Stimulated activated CD4-positive, alpha-beta T cell treated with anti-CD3 and anti-CD28 coated beads, Interleukin-4, amount 100 ng/mL, for 48 hours (primary cell): ENCODE data around the gene GOLGA3.

Experiments
- DNase-seq, 2 donors: peaks; one replicate each; pipeline ENCODE4 v3.0.0-alpha.2; 2020; ENCODE audit warnings: low read depth in 2 of 2

GOLGA3 gene

DNA sequence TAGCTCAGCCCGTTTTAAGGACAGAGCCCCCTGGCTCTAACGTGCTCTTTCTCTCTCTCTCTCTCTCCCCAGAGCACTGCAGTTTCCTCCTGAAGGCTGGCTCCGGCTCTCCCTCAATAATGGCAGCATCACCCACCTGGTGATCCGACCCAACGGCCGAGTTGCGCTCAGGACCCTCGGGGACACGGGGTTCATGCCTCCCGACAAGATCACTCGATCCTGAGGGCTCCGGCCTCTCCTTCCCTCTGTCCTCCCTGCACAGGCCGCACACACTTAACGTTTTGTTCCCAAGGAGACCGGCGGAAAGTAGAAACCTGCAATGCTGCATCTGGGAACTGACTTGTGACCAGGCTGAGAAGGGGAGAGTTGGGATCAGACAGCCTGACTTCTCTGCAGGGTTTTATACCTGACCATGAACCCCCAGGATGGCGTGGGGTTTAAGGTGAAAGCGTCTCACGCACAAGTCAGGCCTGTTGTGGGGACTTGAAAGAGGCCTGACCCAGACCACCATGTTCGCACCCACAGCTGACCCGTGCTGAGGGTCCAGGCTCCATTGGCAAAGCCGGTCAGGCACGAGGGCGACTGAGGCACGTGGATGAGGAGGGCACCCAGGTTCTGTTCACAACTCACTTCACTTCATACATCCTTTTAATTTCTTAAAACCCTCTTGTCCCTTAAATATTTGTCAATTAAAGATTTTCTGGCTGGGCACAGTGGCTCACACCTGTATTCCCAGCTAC is 107.9 kb downstream of the GOLGA3 start:
- DNase-seq: no peak

DNA sequence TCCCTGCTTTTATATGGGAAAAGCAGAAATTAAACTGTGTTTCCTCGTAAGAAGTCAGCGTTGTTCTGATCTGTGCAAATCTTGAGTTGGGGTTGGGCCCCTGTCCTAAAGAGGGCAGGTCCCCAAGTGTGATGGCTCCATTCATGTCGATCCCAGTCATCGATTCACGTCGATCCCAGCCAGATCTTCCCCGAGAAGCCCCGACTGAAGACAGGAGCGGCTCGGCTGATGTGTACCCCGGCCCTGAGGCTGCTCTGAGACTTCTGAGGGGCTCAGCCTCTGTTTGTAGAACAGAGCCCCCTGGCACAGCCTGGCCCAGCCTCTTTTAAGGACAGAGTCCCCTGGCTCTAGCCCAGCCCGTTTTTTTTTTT is 108.7 kb downstream of the GOLGA3 start:
- no peak for DNase-seq

DNA sequence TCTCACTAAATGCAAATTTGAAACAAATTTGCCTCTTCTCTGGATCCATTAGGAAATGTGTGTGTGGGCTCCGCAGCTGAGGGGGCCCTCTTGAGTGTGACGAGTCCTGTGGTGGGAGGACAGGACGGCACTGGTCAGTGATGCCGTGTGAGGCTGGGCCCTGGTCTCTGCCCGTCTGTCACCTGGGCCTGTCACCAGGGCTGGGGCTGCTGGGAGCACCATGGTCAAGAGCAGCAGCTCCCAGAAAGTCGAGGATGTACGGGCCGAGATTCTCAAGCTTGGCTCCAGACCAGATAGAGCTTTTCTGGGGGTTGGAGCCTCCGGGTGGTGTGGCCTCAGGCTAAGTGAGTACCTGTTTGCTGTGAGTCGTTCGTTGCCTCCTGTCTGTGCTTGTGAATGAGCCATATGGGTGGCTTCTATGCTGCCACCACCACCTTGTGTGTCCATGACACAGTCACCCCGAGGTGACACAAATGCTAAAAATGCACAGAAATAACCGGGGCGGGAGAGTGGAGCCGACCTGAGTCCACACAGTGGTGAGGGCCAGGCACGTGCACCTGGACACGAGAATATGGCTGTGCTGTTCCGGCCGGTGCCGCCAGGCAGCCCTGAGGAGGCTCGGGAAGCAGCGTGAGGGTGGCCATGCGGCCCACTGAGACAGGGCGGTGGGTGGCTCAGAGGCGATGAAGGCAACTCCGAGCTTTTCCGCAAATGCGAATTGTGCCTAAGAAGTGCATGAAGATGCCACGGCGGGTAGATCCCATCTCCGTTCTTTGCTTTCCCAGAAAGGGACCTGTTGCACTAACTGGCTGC is 109.3 kb downstream of the GOLGA3 start:
- no peak for DNase-seq
